Loucy (cell line): ENCODE data around the gene TACC2.

Source experiments
- EZH2phosphoT487 ChIP-seq: fragments of 200-600 bp; IDR thresholded peaks from 2 replicates; pipeline ENCODE4 v1.6.1; 2018; ENCODE audit warnings: antibody characterized with exemption, mild to moderate bottlenecking, moderate library complexity, borderline replicate concordance
- TF ChIP-seq, protein P1 (sequence below): fragments of 200-600 bp; sonication (generic); conservative IDR thresholded peaks from 2 replicates; pipeline ENCODE4 v1.5.1; 2014; ENCODE audit warnings: mild to moderate bottlenecking, antibody characterized with exemption, low read length

DNA sequence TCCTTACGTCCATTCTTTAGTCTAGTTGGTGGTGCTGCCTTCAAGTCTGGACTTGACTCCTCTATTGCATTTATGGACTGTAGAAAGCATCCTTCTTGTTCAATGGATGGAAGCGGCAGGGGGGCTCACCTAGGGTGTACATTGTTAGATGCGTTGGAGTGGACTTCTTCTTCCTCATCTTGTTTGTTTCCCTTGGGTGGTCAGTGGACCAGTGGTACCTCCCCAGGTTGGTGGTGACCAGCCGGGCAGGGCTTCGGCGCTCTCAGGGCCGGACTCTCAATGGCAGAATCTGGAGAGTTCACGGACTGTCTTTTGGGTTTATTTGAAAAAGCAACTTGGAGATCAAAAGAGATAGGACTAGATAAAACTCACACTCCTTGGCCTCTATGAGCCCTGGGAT is 276.0 kb downstream of the TACC2 start:
- TF ChIP-seq, protein P1, sequence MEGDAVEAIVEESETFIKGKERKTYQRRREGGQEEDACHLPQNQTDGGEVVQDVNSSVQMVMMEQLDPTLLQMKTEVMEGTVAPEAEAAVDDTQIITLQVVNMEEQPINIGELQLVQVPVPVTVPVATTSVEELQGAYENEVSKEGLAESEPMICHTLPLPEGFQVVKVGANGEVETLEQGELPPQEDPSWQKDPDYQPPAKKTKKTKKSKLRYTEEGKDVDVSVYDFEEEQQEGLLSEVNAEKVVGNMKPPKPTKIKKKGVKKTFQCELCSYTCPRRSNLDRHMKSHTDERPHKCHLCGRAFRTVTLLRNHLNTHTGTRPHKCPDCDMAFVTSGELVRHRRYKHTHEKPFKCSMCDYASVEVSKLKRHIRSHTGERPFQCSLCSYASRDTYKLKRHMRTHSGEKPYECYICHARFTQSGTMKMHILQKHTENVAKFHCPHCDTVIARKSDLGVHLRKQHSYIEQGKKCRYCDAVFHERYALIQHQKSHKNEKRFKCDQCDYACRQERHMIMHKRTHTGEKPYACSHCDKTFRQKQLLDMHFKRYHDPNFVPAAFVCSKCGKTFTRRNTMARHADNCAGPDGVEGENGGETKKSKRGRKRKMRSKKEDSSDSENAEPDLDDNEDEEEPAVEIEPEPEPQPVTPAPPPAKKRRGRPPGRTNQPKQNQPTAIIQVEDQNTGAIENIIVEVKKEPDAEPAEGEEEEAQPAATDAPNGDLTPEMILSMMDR = no peak
- no peak for TF ChIP-seq EZH2phosphoT487
